Measurements from ENCODE around the gene TSPAN18.

GRCh38 chr11:44754876-44755555 is 28.3 kb downstream of the TSPAN18 start:
- no peak for TF ChIP-seq CTCF (IDR thresholded peaks at IDR 0.05 in 2 of 3, conservative IDR thresholded peaks at IDR 0.05 in 1 of 3; ENCODE audit: borderline replicate concordance in 1 of 3, insufficient read depth in 1 of 3, low read depth in 2 of 3, low read length in 2 of 3)
- TF ChIP-seq SRF (IDR thresholded peaks at IDR 0.05; ENCODE audit: low read depth): no peak

Data from HCT116 (cell line).